Measurements from ENCODE around the gene ETS2.

The ETS2 gene

GRCh38 chr21:38858026-38858811, 52.5 kb downstream of the ETS2 start:
- H3K27me3 ChIP-seq (ENCODE audit: low read length) = no peaks in the 10 kb centered on the region
- no peak overlapping the region for H2AFZ ChIP-seq (ENCODE audit: low read depth, low read length, severe bottlenecking)
- H3K9ac ChIP-seq (ENCODE audit: low read length) = no peak overlapping the region
- H4K20me1 ChIP-seq (ENCODE audit: low read depth, low read length) = no peaks in the 10 kb centered on the region
- H3K27ac ChIP-seq (ENCODE audit: low read depth, low read length) = no peak overlapping the region
- H3K9me3 ChIP-seq (ENCODE audit: insufficient read depth, low read length) = no peaks in the 10 kb centered on the region
- no peak for TF ChIP-seq CTCF (IDR thresholded peaks at IDR 0.05; ENCODE audit: insufficient read depth, low read length, poor library complexity, severe bottlenecking)
- no peak for TF ChIP-seq EZH2phosphoT487 (conservative IDR thresholded peaks at IDR 0.05; ENCODE audit: low read length)
- H3K9me2 ChIP-seq (replicated peaks; ENCODE audit: insufficient read depth, low read length) = no peaks in the 10 kb centered on the region
- H3F3A ChIP-seq (ENCODE audit: insufficient read depth) = no peaks in the 10 kb centered on the region
- H3K79me2 ChIP-seq (ENCODE audit: insufficient read depth, low read length) = no peaks in the 10 kb centered on the region
- no peaks in the 10 kb centered on the region for H3K36me3 ChIP-seq (ENCODE audit: low read length)
- H3K4me3 ChIP-seq (ENCODE audit: insufficient read depth, low read length, poor library complexity, severe bottlenecking) = no peak overlapping the region
- no peak overlapping the region for H3K4me2 ChIP-seq (ENCODE audit: low read depth, low read length, poor library complexity, severe bottlenecking)

- H2AFZ ChIP-seq (ENCODE audit: low read depth, low read length, severe bottlenecking) = no peak overlapping the region
- H3K4me2 ChIP-seq (ENCODE audit: low read depth, low read length, poor library complexity, severe bottlenecking) = no peak overlapping the region
- no peaks in the 10 kb centered on the region for H3K9me3 ChIP-seq (ENCODE audit: insufficient read depth, low read length)
- no peak overlapping the region for H3K4me3 ChIP-seq (ENCODE audit: insufficient read depth, low read length, poor library complexity, severe bottlenecking)
- no peaks in the 10 kb centered on the region for H3K27me3 ChIP-seq (ENCODE audit: low read length)
- H3K9me2 ChIP-seq (replicated peaks; ENCODE audit: insufficient read depth, low read length) = no peaks in the 10 kb centered on the region
- TF ChIP-seq EZH2phosphoT487 (conservative IDR thresholded peaks at IDR 0.05; ENCODE audit: low read length) = no peak
- no peak for TF ChIP-seq CTCF (IDR thresholded peaks at IDR 0.05; ENCODE audit: insufficient read depth, low read length, poor library complexity, severe bottlenecking)
- H3F3A ChIP-seq (ENCODE audit: insufficient read depth) = no peaks in the 10 kb centered on the region
- H3K79me2 ChIP-seq (ENCODE audit: insufficient read depth, low read length) = no peaks in the 10 kb centered on the region
- no peak overlapping the region for H3K9ac ChIP-seq (ENCODE audit: low read length)
- no peak overlapping the region for H3K27ac ChIP-seq (ENCODE audit: low read depth, low read length)
- H3K36me3 ChIP-seq (ENCODE audit: low read length) = no peaks in the 10 kb centered on the region
- H4K20me1 ChIP-seq (ENCODE audit: low read depth, low read length) = no peaks in the 10 kb centered on the region
Observed at GRCh38 chr21:38858812-38859205, 53.1 kb downstream of the ETS2 start.

- Histone ChIP-seq H3K9ac (ENCODE audit: low read length) (no peak overlapping the region), H3K27me3 (ENCODE audit: low read length) (no peaks in the 10 kb centered on the region), H3F3A (ENCODE audit: insufficient read depth) (no peaks in the 10 kb centered on the region), H2AFZ (ENCODE audit: low read depth, low read length, severe bottlenecking) (no peak overlapping the region), H3K4me2 (ENCODE audit: low read depth, low read length, poor library complexity, severe bottlenecking) (no peak overlapping the region), H3K9me2 (replicated peaks; ENCODE audit: insufficient read depth, low read length) (no peaks in the 10 kb centered on the region), H4K20me1 (ENCODE audit: low read depth, low read length) (no peaks in the 10 kb centered on the region), H3K79me2 (ENCODE audit: insufficient read depth, low read length) (no peaks in the 10 kb centered on the region), H3K9me3 (ENCODE audit: insufficient read depth, low read length) (no peaks in the 10 kb centered on the region), H3K4me3 (ENCODE audit: insufficient read depth, low read length, poor library complexity, severe bottlenecking) (no peak overlapping the region), H3K27ac (ENCODE audit: low read depth, low read length) (no peak overlapping the region), H3K36me3 (ENCODE audit: low read length) (no peaks in the 10 kb centered on the region)
- TF ChIP-seq EZH2phosphoT487 (conservative IDR thresholded peaks at IDR 0.05; ENCODE audit: low read length) (no peak), CTCF (IDR thresholded peaks at IDR 0.05; ENCODE audit: insufficient read depth, low read length, poor library complexity, severe bottlenecking) (no peak)
Observed at GRCh38 chr21:38859852-38860251, 54.1 kb downstream of the ETS2 start.
